ENCODE data around the gene ZIM2.
"Not testable (repeated sequence)": the region's sequence is repeated elsewhere in the genome, so short reads cannot be mapped to it uniquely, and the experiment has no call there.

The ZIM2 gene

GRCh38 chr19:56856822-56857221 is 16.3 kb upstream of the ZIM2 start:
- Histone ChIP-seq H3K9me3 (replicated peaks in 1 of 2; ENCODE audit: control insufficient read depth in 2 of 2, insufficient read depth in 1 of 2, low read depth in 1 of 2, low read length in 2 of 2) (peaks cover 0 to 10% of the 10 kb centered on the region in 2 donors), H3K4me3 (ENCODE audit: low read length in 2 of 2) (no peak overlapping the region), H3K4me2 (ENCODE audit: insufficient read depth, low read length, poor library complexity, severe bottlenecking) (no peak overlapping the region), H2AFZ (ENCODE audit: low read length) (no peak overlapping the region), H3K4ac (ENCODE audit: low read length) (no peak overlapping the region), H3K27ac (replicated peaks; ENCODE audit: low read length) (no peak overlapping the region), H3K27me3 (ENCODE audit: control insufficient read depth in 3 of 3, insufficient read depth in 3 of 3, low read depth in 1 of 3, low read length in 3 of 3) (peaks cover 0 to 3% (median 0%) of the 10 kb centered on the region in 3 experiments), H2BK5ac (ENCODE audit: low read length) (no peak overlapping the region), H2AK5ac (ENCODE audit: low read depth, low read length) (no peak overlapping the region), H3K36me3 (replicated peaks in 1 of 2; ENCODE audit: control insufficient read depth in 2 of 2, insufficient read depth in 2 of 2, low read length in 2 of 2) (no peaks in the 10 kb centered on the region), H4K91ac (ENCODE audit: low read depth, low read length, poor library complexity) (no peak overlapping the region), H3K23ac (ENCODE audit: low read depth, low read length, poor library complexity) (no peak overlapping the region), H4K8ac (ENCODE audit: low read depth, low read length) (no peak overlapping the region), H3K9ac (ENCODE audit: low read depth, low read length, poor library complexity) (no peak overlapping the region), H3K14ac (ENCODE audit: low read length) (no peak overlapping the region), H2BK12ac (ENCODE audit: low read length) (no peak overlapping the region), H2BK15ac (ENCODE audit: low read length) (no peak overlapping the region), H3K79me1 (ENCODE audit: low read depth, low read length) (no peaks in the 10 kb centered on the region), H2BK120ac (ENCODE audit: low read depth, low read length) (no peak overlapping the region), H3K4me1 (ENCODE audit: control insufficient read depth in 2 of 2, insufficient read depth in 1 of 2, low read depth in 1 of 2, low read length in 2 of 2) (no peaks in the 10 kb centered on the region), H3K18ac (ENCODE audit: low read length) (no peak overlapping the region)
- DNase-seq (ENCODE audit: low spot score) = no peak
- WGBS, 2 donors (ENCODE audit: extremely low coverage in 2 of 2, insufficient read length in 2 of 2, insufficient replicate concordance in 1 of 2) = no CpG with 5 or more reads among the region's 3 CpGs

GRCh38 chr19:56852361-56852760 is 11.8 kb upstream of the ZIM2 start:
- not testable (repeated sequence) for H3K4me1 ChIP-seq (ENCODE audit: control insufficient read depth in 2 of 2, insufficient read depth in 1 of 2, low read depth in 1 of 2, low read length in 2 of 2); DNase-seq (ENCODE audit: low spot score); H2BK15ac ChIP-seq (ENCODE audit: low read length); H3K9me3 ChIP-seq (replicated peaks in 1 of 2; ENCODE audit: control insufficient read depth in 2 of 2, insufficient read depth in 1 of 2, low read depth in 1 of 2, low read length in 2 of 2); H3K4ac ChIP-seq (ENCODE audit: low read length); H2AFZ ChIP-seq (ENCODE audit: low read length); H3K4me2 ChIP-seq (ENCODE audit: insufficient read depth, low read length, poor library complexity, severe bottlenecking); H2BK120ac ChIP-seq (ENCODE audit: low read depth, low read length); H4K91ac ChIP-seq (ENCODE audit: low read depth, low read length, poor library complexity); H4K8ac ChIP-seq (ENCODE audit: low read depth, low read length); H3K79me1 ChIP-seq (ENCODE audit: low read depth, low read length); H3K4me3 ChIP-seq (ENCODE audit: low read length in 2 of 2); H2AK5ac ChIP-seq (ENCODE audit: low read depth, low read length); H3K14ac ChIP-seq (ENCODE audit: low read length); H3K27ac ChIP-seq (replicated peaks; ENCODE audit: low read length); H3K36me3 ChIP-seq (replicated peaks in 1 of 2; ENCODE audit: control insufficient read depth in 2 of 2, insufficient read depth in 2 of 2, low read length in 2 of 2); H3K27me3 ChIP-seq (ENCODE audit: control insufficient read depth in 3 of 3, insufficient read depth in 3 of 3, low read depth in 1 of 3, low read length in 3 of 3); H2BK5ac ChIP-seq (ENCODE audit: low read length); H3K9ac ChIP-seq (ENCODE audit: low read depth, low read length, poor library complexity); H2BK12ac ChIP-seq (ENCODE audit: low read length); H3K23ac ChIP-seq (ENCODE audit: low read depth, low read length, poor library complexity); H3K18ac ChIP-seq (ENCODE audit: low read length)
- WGBS, 2 donors (ENCODE audit: extremely low coverage in 2 of 2, insufficient read length in 2 of 2, insufficient replicate concordance in 1 of 2) = no CpG with 5 or more reads among the region's 2 CpGs

- H3K4me2 ChIP-seq (ENCODE audit: insufficient read depth, low read length, poor library complexity, severe bottlenecking) = no peak overlapping the region
- H3K23ac ChIP-seq (ENCODE audit: low read depth, low read length, poor library complexity) = no peak overlapping the region
- H3K4me1 ChIP-seq (ENCODE audit: control insufficient read depth in 2 of 2, insufficient read depth in 1 of 2, low read depth in 1 of 2, low read length in 2 of 2) = no peaks in the 10 kb centered on the region
- no peak overlapping the region for H3K14ac ChIP-seq (ENCODE audit: low read length)
- H3K4me3 ChIP-seq (ENCODE audit: low read length in 2 of 2) = no peak overlapping the region
- no peak overlapping the region for H2BK120ac ChIP-seq (ENCODE audit: low read depth, low read length)
- peaks cover 0 to 3% of the 10 kb centered on the region in 2 donors for H3K9me3 ChIP-seq (replicated peaks in 1 of 2; ENCODE audit: control insufficient read depth in 2 of 2, insufficient read depth in 1 of 2, low read depth in 1 of 2, low read length in 2 of 2)
- no peak overlapping the region for H2AFZ ChIP-seq (ENCODE audit: low read length)
- H2BK5ac ChIP-seq (ENCODE audit: low read length) = no peak overlapping the region
- no CpG with 5 or more reads among the region's 4 CpGs for WGBS, 2 donors (ENCODE audit: extremely low coverage in 2 of 2, insufficient read length in 2 of 2, insufficient replicate concordance in 1 of 2)
- H3K18ac ChIP-seq (ENCODE audit: low read length) = no peak overlapping the region
- no peak overlapping the region for H2BK15ac ChIP-seq (ENCODE audit: low read length)
- H4K91ac ChIP-seq (ENCODE audit: low read depth, low read length, poor library complexity) = no peak overlapping the region
- H2BK12ac ChIP-seq (ENCODE audit: low read length) = no peak overlapping the region
- H3K27ac ChIP-seq (replicated peaks; ENCODE audit: low read length) = no peak overlapping the region
- H4K8ac ChIP-seq (ENCODE audit: low read depth, low read length) = no peak overlapping the region
- no peaks in the 10 kb centered on the region for H3K79me1 ChIP-seq (ENCODE audit: low read depth, low read length)
- no peak overlapping the region for H2AK5ac ChIP-seq (ENCODE audit: low read depth, low read length)
- no peak for DNase-seq (ENCODE audit: low spot score)
- no peak overlapping the region for H3K4ac ChIP-seq (ENCODE audit: low read length)
- H3K9ac ChIP-seq (ENCODE audit: low read depth, low read length, poor library complexity) = no peak overlapping the region
- H3K36me3 ChIP-seq (replicated peaks in 1 of 2; ENCODE audit: control insufficient read depth in 2 of 2, insufficient read depth in 2 of 2, low read length in 2 of 2) = no peaks in the 10 kb centered on the region
- peaks cover 0 to 3% (median 0%) of the 10 kb centered on the region in 3 experiments for H3K27me3 ChIP-seq (ENCODE audit: control insufficient read depth in 3 of 3, insufficient read depth in 3 of 3, low read depth in 1 of 3, low read length in 3 of 3)
Observed at GRCh38 chr19:56848166-56848565, 7.6 kb upstream of the ZIM2 start.

- DNase-seq (ENCODE audit: low spot score) = no peak
- no peak overlapping the region for H3K23ac ChIP-seq (ENCODE audit: low read depth, low read length, poor library complexity)
- H2BK5ac ChIP-seq (ENCODE audit: low read length) = no peak overlapping the region
- no peak overlapping the region for H2BK12ac ChIP-seq (ENCODE audit: low read length)
- H3K4me1 ChIP-seq (ENCODE audit: control insufficient read depth in 2 of 2, insufficient read depth in 1 of 2, low read depth in 1 of 2, low read length in 2 of 2) = no peaks in the 10 kb centered on the region
- H3K27me3 ChIP-seq (ENCODE audit: control insufficient read depth in 3 of 3, insufficient read depth in 3 of 3, low read depth in 1 of 3, low read length in 3 of 3) = peaks cover 0 to 7% (median 0%) of the 10 kb centered on the region in 3 experiments
- no peak overlapping the region for H3K14ac ChIP-seq (ENCODE audit: low read length)
- H3K4me3 ChIP-seq (ENCODE audit: low read length in 2 of 2) = no peak overlapping the region
- no peak overlapping the region for H4K8ac ChIP-seq (ENCODE audit: low read depth, low read length)
- H3K4ac ChIP-seq (ENCODE audit: low read length) = no peak overlapping the region
- H3K18ac ChIP-seq (ENCODE audit: low read length) = no peak overlapping the region
- H3K79me1 ChIP-seq (ENCODE audit: low read depth, low read length) = peaks cover 7% of the 10 kb centered on the region
- no peak overlapping the region for H3K9ac ChIP-seq (ENCODE audit: low read depth, low read length, poor library complexity)
- no peak overlapping the region for H2BK120ac ChIP-seq (ENCODE audit: low read depth, low read length)
- no CpG with 5 or more reads among the region's 1 CpG for WGBS, 2 donors (ENCODE audit: extremely low coverage in 2 of 2, insufficient read length in 2 of 2, insufficient replicate concordance in 1 of 2)
- no peaks in the 10 kb centered on the region for H3K36me3 ChIP-seq (replicated peaks in 1 of 2; ENCODE audit: control insufficient read depth in 2 of 2, insufficient read depth in 2 of 2, low read length in 2 of 2)
- peaks cover 6 to 13% of the 10 kb centered on the region in 2 donors for H3K9me3 ChIP-seq (replicated peaks in 1 of 2; ENCODE audit: control insufficient read depth in 2 of 2, insufficient read depth in 1 of 2, low read depth in 1 of 2, low read length in 2 of 2)
- H4K91ac ChIP-seq (ENCODE audit: low read depth, low read length, poor library complexity) = no peak overlapping the region
- no peak overlapping the region for H2BK15ac ChIP-seq (ENCODE audit: low read length)
- H2AK5ac ChIP-seq (ENCODE audit: low read depth, low read length) = no peak overlapping the region
- no peak overlapping the region for H3K27ac ChIP-seq (replicated peaks; ENCODE audit: low read length)
- no peak overlapping the region for H2AFZ ChIP-seq (ENCODE audit: low read length)
- no peak overlapping the region for H3K4me2 ChIP-seq (ENCODE audit: insufficient read depth, low read length, poor library complexity, severe bottlenecking)
Observed at GRCh38 chr19:56842412-56842811, 1.9 kb upstream of the ZIM2 start.
